Stimulated activated CD8-positive, alpha-beta memory T cell treated with anti-CD3 and anti-CD28 coated beads, Interleukin-4, amount 100 ng/mL, for 48 hours (primary cell): ENCODE data around the gene PRDM2.
"Not testable (repeated sequence)": the region's sequence is repeated elsewhere in the genome, so short reads cannot be mapped to it uniquely, and the experiment has no call there.

Source experiments
- DNase-seq: peaks from one replicate; pipeline ENCODE4 v3.0.0-alpha.2; 2020

PRDM2 gene

DNA sequence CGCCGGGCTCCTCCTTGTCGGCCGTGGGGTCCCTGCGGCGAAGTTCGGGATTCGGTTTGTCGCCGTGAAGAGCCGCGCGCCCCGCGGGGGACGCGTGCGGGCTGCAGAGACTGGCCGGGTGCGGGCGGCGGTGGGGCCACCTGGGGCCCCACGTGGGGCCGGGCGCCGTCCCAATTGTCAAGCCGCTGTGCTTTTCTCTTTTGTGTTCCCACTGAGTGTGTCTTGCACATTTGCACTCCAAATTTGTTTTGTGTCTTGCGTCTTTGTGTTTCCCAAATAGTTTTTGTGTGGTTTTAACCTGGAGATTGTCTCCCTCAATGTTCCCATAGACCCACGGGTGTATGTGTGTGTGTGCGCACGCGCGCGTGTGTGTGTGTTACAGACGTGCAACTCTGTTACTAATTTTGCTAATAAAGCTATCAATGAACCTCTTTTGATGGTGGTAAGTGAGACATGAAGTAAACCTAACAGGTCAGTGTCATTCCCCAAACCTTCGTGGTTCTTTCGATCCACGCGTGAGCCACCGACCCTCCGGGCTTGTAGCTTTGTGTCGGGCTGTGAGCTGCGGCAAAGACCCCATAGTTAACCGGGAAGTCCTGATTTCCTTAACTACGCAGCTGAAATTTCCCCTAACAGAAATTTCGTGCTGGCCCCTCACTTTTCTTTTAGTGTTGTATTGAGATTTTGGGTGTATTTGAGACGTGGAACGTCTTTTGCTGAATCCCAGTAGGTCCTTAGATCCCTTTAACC, 708 bp downstream of the PRDM2 start:
- peak; percentile 60 for DNase-seq

DNA sequence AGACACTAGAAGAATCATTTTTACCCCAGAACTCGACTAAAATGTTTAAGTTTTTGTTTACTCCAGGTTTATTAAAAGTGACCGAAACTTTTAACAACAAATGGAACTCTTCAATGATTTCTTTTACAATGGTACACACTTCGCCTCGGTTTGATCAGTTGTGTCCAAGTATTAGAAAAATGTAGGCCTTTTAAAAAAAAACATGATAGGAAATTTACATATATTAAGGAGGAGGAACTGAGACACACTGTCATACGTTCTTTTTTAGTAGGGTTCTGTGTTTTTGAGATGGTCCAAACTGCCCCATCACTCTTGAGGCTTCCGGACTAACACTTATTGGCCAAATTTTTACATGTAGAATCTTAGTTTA, 1.3 kb downstream of the PRDM2 start:
- DNase-seq = no peak

GRCh38 chr1:13702425-13703127, 2.6 kb downstream of the PRDM2 start:
- peak; percentile 66 for DNase-seq

DNA sequence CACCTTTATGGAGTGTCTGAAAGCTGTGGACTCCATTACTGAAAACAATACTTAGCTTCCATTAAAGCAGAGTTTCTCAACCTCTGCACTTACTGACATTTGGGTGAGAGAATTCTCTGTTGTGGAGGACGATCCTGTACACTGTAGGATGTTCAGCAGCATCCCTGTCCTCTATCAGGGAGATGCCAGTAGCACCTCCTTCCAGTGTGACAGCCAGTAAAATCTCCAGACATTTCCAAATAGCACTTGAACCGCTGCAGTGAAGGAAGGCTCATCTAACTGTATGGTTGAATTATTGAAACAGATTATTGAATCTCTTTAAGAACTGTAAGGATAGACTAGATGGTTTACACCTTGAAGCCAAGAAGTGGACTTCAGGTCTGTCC, 3.1 kb downstream of the PRDM2 start:
- DNase-seq = no peak

GRCh38 chr1:13703558-13704490, 3.8 kb downstream of the PRDM2 start:
- no peak for DNase-seq

DNA sequence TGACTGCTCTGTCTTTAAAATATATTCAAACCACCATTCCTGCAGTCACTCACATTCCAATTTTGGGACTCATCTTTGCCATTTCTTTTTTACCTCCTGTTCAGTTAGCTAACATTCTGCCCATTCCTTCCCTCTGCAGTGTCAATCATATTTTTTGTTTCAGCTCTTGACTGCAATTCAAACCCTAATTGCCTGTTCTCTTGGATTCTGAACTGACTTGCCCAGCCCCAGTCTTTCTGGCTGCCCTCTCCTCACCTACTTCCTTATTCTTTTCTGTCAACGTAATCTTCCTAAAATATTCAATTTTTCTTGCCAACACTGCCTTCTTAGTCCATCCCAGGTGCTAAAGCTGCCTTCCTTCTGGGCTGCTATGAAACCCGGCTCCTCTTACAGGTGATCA, 6.1 kb downstream of the PRDM2 start:
- DNase-seq = no peak

DNA sequence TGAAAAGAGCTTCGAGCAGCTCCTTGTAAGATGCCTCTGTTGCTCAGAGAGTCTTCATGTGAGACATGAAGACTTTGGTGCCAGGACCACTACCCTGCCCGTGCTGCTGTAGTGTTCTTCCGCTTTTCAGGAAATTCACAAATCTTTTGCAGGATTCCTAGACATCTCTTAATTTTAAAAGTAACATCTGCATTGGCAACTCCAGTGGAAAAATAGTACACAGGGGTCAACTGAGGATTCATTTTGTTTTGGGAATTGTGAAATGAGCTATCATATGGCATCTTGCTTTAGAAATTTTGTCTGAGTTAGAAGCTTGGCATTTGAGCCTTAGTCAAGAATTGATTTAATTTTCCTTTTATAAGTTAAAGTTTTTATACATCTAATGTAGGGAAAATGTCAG, 7.2 kb downstream of the PRDM2 start:
- DNase-seq = no peak

DNA sequence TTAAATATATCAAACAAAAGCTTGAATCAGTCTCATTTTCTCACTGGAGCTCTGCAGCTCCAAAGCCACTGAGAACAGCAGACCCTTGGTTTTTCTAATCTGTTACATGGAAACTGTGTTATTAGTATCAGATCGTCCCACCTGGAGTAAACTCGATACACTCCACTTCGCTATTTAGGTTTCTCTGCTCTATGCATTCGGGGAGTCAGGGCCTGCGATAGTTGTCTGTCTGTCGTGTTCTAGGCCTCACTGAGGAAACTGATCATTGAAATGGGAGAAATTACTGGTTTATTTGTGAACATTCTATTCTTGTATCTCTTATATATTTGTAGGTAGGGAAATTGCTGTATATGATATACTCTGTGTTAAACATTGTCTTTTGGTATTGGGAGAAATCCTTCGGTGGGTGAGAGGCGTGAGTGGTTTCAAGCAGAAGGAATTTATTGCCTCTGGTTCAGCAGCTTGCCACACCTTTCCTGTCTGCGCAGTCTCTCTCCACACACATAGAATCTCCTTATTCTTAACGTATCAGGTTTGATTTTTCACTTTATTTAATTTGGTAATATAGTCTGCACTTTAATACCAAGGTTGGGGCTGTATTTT, 8.5 kb downstream of the PRDM2 start:
- DNase-seq = no peak

DNA sequence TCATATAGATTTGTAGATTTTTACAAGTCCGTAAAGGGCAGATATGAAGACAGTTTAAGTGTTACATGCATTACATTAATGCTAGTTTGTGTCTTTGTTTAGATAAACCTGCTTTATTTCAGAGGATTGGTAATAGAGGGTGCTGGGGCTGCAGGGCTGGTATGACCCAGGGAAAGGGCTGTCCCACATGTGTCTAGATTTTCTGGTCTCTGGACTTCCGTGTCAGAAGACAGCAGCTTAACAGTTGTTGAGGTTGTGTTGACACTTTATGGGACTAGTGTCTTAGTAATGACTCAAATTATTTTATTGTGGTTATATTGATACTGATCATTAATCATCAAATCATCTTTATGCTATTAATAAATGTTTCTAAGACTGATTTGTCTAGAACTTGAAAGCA, 10.1 kb downstream of the PRDM2 start:
- DNase-seq = no peak

DNA sequence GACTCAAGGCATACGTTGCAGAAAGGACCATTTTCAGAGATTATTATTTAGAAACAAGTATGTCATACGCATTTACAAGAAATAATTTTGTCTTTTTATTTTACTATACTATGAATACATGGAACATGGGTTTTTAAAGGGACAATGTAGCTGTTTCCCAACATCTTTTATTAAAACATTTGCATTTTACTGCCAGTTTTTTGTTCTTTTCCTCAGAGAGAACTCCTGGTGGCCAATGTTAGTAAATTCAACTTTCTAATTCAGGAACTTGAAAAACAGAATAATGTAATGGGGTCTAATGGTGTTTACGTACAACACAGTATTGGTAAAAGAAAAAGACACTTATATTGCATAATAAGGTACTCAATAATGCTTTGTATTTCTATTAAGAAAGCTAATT, 14.9 kb downstream of the PRDM2 start:
- no peak for DNase-seq

DNA sequence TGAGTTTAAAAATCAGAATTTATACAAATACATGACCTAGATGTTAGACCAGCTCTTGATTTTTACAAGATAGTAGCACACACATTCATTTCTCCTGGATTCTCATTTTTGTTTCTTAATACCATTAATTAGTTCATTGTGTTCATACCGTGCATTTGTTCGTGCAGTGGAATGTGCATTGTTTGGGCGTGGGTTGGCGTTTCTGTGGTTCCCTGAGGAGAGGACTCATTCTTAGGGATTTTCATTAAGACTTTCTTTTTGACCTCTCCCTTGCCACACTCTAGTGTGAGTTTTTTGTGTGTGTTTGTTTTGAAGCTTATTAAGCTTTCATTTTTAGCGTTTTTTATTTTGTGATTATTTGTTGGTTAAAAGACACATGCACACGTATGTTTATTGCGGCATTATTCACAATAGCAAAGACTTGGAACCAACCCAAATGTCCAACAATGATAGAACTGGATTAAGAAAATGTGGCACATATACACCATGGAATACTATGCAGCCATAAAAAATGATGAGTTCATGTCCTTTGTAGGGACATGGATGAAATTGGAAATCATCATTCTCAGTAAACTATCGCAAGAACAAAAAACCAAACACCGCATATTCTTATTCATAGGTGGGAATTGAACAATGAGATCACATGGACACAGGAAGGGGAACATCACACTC, 15.8 kb downstream of the PRDM2 start:
- DNase-seq = not testable (repeated sequence)

- no peak for DNase-seq
Measured at GRCh38 chr1:13722808-13723360, 22.9 kb downstream of the PRDM2 start.

DNA sequence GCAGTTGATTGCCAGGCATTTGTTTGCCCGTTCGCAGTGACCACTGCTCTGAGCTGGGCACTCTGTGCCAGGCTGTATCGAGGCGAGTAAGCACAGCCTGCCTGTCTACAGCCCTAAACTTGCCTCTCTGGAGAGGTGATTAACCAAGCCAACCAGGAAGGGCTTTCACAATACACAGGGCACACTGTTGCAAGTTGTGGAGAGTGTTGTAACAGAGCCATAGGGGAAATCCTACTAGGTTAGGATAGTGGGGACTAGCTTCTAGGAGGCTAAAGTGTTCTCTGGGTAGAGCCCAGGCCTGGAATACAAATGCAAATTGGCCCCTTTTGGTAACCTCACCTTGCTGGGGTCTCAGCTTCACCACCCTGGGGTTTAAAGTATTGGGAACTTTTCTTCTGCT, 23.8 kb downstream of the PRDM2 start:
- DNase-seq = no peak

DNA sequence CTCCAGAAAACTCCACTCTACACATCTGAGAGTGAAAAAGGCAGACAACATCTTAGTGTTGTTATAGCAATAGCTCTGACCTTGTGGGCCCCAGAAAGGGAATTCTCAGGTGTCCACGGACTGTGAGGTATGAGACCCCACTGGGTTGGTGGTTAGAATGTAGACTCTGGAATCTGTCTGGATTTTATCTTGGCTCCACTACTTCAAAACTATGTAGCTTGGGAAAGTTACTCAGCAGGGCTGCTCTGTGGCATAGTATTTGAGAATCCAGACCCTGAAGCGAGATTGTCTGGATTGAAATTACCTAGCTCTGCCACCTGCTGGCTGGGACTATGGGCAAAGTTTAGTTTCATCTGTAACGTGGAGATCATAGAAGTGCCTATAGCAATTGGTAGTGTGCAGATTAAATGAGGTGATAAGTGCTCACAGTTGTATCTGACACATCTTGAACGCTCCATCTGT, 25.8 kb downstream of the PRDM2 start:
- DNase-seq = peak; percentile 55

- no peak for DNase-seq
Measured at GRCh38 chr1:13728091-13728715, 28.2 kb downstream of the PRDM2 start.

- DNase-seq = no peak
Measured at GRCh38 chr1:13730291-13730690, 30.3 kb downstream of the PRDM2 start.

DNA sequence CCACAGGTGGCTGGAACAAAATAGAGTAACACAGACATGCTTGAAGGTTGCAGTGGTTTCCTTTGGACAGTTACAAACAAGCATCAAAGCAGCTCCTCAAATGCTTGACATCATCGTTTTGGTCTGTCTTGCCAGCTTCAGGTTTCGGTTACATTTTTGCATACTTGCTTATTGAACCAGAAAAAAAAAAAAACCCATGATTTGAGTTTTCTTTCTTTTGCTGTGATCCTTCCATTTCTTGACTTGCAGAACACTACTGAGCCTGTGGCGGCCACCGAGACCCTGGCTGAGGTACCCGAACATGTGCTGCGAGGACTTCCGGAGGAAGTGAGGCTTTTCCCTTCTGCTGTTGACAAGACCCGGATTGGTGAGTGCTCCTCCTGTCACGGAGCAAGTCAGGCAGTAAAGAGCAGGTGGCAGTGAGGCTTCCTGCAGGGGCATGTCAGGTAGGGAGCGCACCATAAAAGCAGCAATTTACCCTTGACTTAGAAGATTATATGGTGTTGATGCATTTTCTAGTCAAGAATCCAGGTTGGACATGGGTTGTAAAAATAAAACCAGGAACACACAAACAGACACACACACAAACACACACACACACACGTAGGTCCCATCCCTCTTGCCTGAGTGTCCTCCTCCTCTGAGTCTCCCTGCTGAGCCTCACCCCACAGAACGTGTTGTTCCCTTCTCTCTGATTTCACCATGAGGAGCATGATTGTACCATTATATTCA, 30.9 kb downstream of the PRDM2 start:
- peak; percentile 80 for DNase-seq

GRCh38 chr1:13731897-13732296, 31.9 kb downstream of the PRDM2 start:
- no peak for DNase-seq

DNA sequence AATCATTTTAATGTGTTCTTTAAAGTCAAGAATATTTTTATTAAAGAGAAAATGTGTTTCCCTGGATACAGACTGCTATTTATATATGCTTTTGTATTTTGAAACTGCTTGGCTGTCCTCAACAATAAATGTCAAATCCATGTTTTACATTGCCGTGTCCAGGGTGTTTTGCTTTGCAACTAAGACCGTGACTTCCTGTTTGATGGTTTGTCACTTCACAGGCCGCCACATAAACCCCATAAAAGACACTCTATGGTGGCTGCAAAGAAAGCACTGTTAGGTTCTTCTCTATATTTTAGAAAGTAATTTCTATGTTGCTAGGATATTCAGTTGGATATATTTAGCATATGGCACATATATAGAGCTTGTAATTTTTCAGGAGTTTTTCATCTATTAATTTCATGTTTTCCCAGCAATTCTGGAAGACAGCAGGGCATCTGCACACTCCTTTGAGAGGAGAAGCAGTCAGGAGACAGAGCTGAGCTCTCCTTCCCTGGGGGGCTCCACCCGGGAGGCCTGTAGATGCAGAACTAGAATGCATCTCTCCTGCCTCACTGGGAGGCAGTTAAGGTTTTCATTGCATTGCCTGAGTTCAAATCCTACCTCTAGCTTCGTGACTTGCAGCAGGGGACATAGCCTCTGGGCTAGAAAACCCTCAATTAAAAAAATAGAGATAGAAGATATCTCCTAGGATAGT, 33.1 kb downstream of the PRDM2 start:
- DNase-seq = no peak

DNA sequence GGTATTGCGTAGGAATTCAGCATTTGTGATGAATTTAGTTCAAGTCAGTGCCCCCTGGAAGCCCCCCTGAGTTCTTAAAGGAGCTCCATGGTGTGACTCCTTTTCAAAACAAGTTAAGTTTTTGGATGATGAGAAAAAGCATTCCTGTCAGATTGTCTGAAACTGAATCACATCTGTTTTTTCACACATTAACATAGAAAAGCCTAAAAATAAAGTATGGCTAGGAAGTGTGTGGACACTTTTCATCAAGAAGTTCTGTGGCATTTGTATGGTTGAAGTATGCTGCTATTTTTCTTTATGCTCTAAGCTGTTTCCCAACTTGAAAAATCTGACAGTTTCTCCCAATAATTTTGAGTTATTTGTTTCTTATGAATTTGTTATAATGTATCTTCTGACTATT, 33.7 kb downstream of the PRDM2 start:
- DNase-seq = no peak
